ENCODE data around the gene PLEKHA3. TPM values are rescaled to one million over a fixed set of nuclear protein-coding genes. Genes with fewer than 3 reads are reported as not detected.
A peak's percentile ranks its signal among the peaks of the same experiment; 100 is the strongest.

PLEKHA3 gene
- total RNA-seq, 4 donors from 2014 or later, result 9.1 to 45.5 (median 14.2) TPM

- no peaks in the 10 kb centered on the region for H3K36me3 ChIP-seq
- no peak for TF ChIP-seq CTCF (IDR thresholded peaks at IDR 0.05)
- no peak for TF ChIP-seq POLR2A (IDR thresholded peaks at IDR 0.05)
- H3K27me3 ChIP-seq, result no peaks in the 10 kb centered on the region
- no peaks in the 10 kb centered on the region for H3K4me1 ChIP-seq
- peak overlapping the region; percentile 97 to 98 for H3K27ac ChIP-seq
- peak overlapping the region; percentile 66 to 85 for H3K4me3 ChIP-seq
- no peaks in the 10 kb centered on the region for H3K9me3 ChIP-seq
- no peak for DNase-seq
- intact Hi-C loops (cut with DNase I; ENCODE audit: low total_unique reads), result loop anchor here (2.0 kb wide), 1 partner anchor 31 kb away; the partner anchor contains the start of gene PLEKHA3
Measured at GRCh38 chr2:178449700-178450523, 30.3 kb upstream of the PLEKHA3 start.

- no peak for DNase-seq
- intact Hi-C loops (cut with DNase I; ENCODE audit: low total_unique reads), result loop anchor here (2.0 kb wide), 1 partner anchor 30 kb away; the partner anchor contains the start of gene PLEKHA3
Measured at GRCh38 chr2:178450524-178450773, 29.8 kb upstream of the PLEKHA3 start.

GRCh38 chr2:178450774-178451525 lies 29.3 kb upstream of the PLEKHA3 start, which contains the start of the genes PJVK and PRKRA:
TSS of gene PJVK (plus strand) at chr2:178451378. CDS start at chr2:178453410, 2,032 bp downstream.
TSS of gene PRKRA (minus strand) at chr2:178451175. CDS start at chr2:178451030, 145 bp downstream.
- Histone ChIP-seq H3K4me3 (peak within 1 kb of the TSS; percentile 66 to 85), H3K27me3 (no peaks in the 10 kb centered on the region), H3K36me3 (no peaks in the 10 kb centered on the region), H3K9me3 (no peaks in the 10 kb centered on the region), H3K4me1 (no peaks in the 10 kb centered on the region), H3K27ac (peak within 1 kb of the TSS; percentile 97 to 98)
- intact Hi-C loops (cut with DNase I; ENCODE audit: low total_unique reads), result loop anchor here (2.0 kb wide), 1 partner anchor 30 kb away; the partner anchor contains the start of gene PLEKHA3
- TF ChIP-seq POLR2A (IDR thresholded peaks at IDR 0.05), result peak; percentile 91 to 98
- peak; percentile 5 to 27 (median 24) for TF ChIP-seq CTCF (IDR thresholded peaks at IDR 0.05)
- peak; percentile 98 to 99 for DNase-seq

More at GRCh38 chr2:178450524-178450773, 29.8 kb upstream of the PLEKHA3 start:
- TF ChIP-seq CTCF (IDR thresholded peaks at IDR 0.05), result no peak
- no peak for TF ChIP-seq POLR2A (IDR thresholded peaks at IDR 0.05)
- Histone ChIP-seq H3K27ac (peak overlapping the region; percentile 97 to 98), H3K4me3 (peak overlapping the region; percentile 66 to 85), H3K4me1 (no peaks in the 10 kb centered on the region), H3K36me3 (no peaks in the 10 kb centered on the region), H3K9me3 (no peaks in the 10 kb centered on the region), H3K27me3 (no peaks in the 10 kb centered on the region)

GRCh38 chr2:178452334-178452733 lies 27.9 kb upstream of the PLEKHA3 start:
- Histone ChIP-seq H3K4me1 (no peaks in the 10 kb centered on the region), H3K36me3 (no peaks in the 10 kb centered on the region), H3K27me3 (no peaks in the 10 kb centered on the region), H3K4me3 (no peak overlapping the region), H3K9me3 (no peaks in the 10 kb centered on the region), H3K27ac (peak overlapping the region; percentile 97 to 98)
- no peak for DNase-seq
- no peak for TF ChIP-seq POLR2A (IDR thresholded peaks at IDR 0.05)
- no peak for TF ChIP-seq CTCF (IDR thresholded peaks at IDR 0.05)
- intact Hi-C loops (cut with DNase I; ENCODE audit: low total_unique reads), result no loop called here

Measured in uterus (tissue), 4 donors.